Muscle of back (tissue), 10 donors: ENCODE results near the gene ELOF1. TPM values are rescaled to one million over a fixed set of nuclear protein-coding genes. Genes with fewer than 3 reads are reported as not detected.

Experiments used
- polyA plus RNA-seq, 10 donors: library from polyadenylated mRNA; unstranded; fragments of 120-200 nt; gene quantifications; one replicate each; pipeline ENCODE4 v1.2.1, GENCODE V29; 2013; ENCODE audit not compliant: insufficient read length in 10 of 10

Gene ELOF1
- polyA plus RNA-seq, 10 donors = 26.8 to 42.6 (median 31.7) TPM

Other genes with a start within 250 kb of the ELOF1 start
- 10 to 100 TPM in 2 of 10 donors, 1 to 10 TPM in 8; 5.2 to 12.5 (median 6.2) TPM for gene RAB3D, start 219.6 kb downstream of the ELOF1 start, polyA plus RNA-seq
- gene TMEM205, start 213.0 kb downstream of the ELOF1 start, polyA plus RNA-seq = 10 to 100 TPM; 35.7 to 44.1 (median 39.9) TPM
- gene CCDC159, start 212.7 kb downstream of the ELOF1 start, polyA plus RNA-seq = 10 to 100 TPM in 4 of 10 donors, 1 to 10 TPM in 6; 4.9 to 13.4 (median 9.0) TPM
- gene PLPPR2, start 203.8 kb downstream of the ELOF1 start, polyA plus RNA-seq = 10 to 100 TPM in 9 of 10 donors, 1 to 10 TPM in 1; 9.4 to 15.6 (median 12.6) TPM
- 1 to 10 TPM in 7 of 10 donors, under 1 TPM in 3; 0.85 to 2.1 (median 1.4) TPM for gene SWSAP1, start 184.6 kb downstream of the ELOF1 start, polyA plus RNA-seq
- 1 to 10 TPM; 2.6 to 3.9 (median 3.1) TPM for gene EPOR, start 174.9 kb downstream of the ELOF1 start, polyA plus RNA-seq
- gene RGL3, start 139.9 kb downstream of the ELOF1 start, polyA plus RNA-seq = 1 to 10 TPM in 1 of 10 donors, under 1 TPM in 9; 0.32 to 1.7 (median 0.62) TPM
- gene ODAD3, start 124.1 kb downstream of the ELOF1 start, polyA plus RNA-seq = under 1 TPM in 9 of 10 donors, not detected in 1; 0.16 to 0.46 (median 0.26) TPM
- gene PRKCSH, start 123.6 kb downstream of the ELOF1 start, polyA plus RNA-seq = 100 to 1,000 TPM; 136 to 229 (median 180) TPM
- gene ELAVL3, start 78.2 kb downstream of the ELOF1 start, polyA plus RNA-seq = under 1 TPM in 4 of 10 donors, not detected in 6; 0.07 to 0.34 (median 0.22) TPM
- 1 to 10 TPM; 3.6 to 7.0 (median 5.9) TPM for gene ZNF653, start 53.4 kb downstream of the ELOF1 start, polyA plus RNA-seq
- 10 to 100 TPM; 29.7 to 48.4 (median 39.1) TPM for gene ECSIT, start 30.1 kb downstream of the ELOF1 start, polyA plus RNA-seq
- 100 to 1,000 TPM in 6 of 10 donors, 10 to 100 TPM in 4; 63.4 to 203 (median 124) TPM for gene CNN1, start 20.4 kb downstream of the ELOF1 start, polyA plus RNA-seq
- gene ACP5, start 18.4 kb upstream of the ELOF1 start, polyA plus RNA-seq = 1 to 10 TPM; 1.0 to 4.6 (median 2.4) TPM
- 10 to 100 TPM; 12.2 to 17.6 (median 14.3) TPM for gene ZNF627, start 38.3 kb upstream of the ELOF1 start, polyA plus RNA-seq
- 1 to 10 TPM; 3.3 to 5.3 (median 4.5) TPM for gene ZNF823, start 179.7 kb upstream of the ELOF1 start, polyA plus RNA-seq
- gene ZNF441, start 207.8 kb upstream of the ELOF1 start, polyA plus RNA-seq = 1 to 10 TPM; 5.5 to 9.4 (median 7.1) TPM
- 1 to 10 TPM; 1.9 to 5.4 (median 3.2) TPM for gene ZNF491, start 239.3 kb upstream of the ELOF1 start, polyA plus RNA-seq